HG02943 (cell line): ENCODE results near the gene IQSEC3.
"Not testable (repeated sequence)": the region's sequence is repeated elsewhere in the genome, so short reads cannot be mapped to it uniquely, and the experiment has no call there.

ENCODE experiments used
- ATAC-seq: cut with Tn5 transposase; IDR thresholded peaks from one replicate; pipeline ENCODE4 v1.9.1; 2021; ENCODE audit warnings: mild to moderate bottlenecking, low read depth, moderate library complexity; ENCODE audit not compliant: unreplicated experiment

The IQSEC3 gene

DNA sequence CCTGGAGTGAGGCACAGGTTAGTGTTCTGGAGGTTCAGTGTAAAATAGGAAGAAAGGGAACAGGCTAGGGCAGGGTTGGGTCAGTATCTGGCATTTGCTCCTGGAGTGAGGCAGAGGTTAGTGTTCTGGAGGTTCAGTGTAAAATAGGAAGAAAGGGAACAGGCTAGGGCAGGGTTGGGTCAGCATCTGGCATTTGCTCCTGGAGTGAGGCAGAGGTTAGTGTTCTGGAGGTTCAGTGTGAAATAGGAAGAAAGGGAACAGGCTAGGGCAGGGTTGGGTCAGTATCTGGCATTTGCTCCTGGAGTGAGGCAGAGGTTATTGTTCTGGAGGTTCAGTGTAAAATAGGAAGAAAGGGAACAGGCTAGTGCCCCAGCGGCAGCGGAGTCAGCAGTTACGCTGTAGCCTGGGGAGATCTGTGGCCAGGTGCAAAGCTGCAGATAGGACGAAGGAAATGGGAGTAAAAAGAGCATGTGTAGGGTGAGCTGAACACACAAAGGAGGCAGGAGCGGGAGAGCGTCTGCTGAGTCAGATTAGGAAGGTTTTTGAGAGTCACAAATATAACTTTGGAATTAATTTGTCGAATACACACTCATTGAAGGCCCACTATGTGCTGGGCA is 67.2 kb downstream of the IQSEC3 start:
- ATAC-seq: not testable (repeated sequence)

GRCh38 chr12:135138-135537 is 68.6 kb downstream of the IQSEC3 start:
- no peak for ATAC-seq

GRCh38 chr12:138171-138897 is 71.8 kb downstream of the IQSEC3 start:
- ATAC-seq: no peak

GRCh38 chr12:138898-139534 is 72.4 kb downstream of the IQSEC3 start:
- no peak for ATAC-seq

DNA sequence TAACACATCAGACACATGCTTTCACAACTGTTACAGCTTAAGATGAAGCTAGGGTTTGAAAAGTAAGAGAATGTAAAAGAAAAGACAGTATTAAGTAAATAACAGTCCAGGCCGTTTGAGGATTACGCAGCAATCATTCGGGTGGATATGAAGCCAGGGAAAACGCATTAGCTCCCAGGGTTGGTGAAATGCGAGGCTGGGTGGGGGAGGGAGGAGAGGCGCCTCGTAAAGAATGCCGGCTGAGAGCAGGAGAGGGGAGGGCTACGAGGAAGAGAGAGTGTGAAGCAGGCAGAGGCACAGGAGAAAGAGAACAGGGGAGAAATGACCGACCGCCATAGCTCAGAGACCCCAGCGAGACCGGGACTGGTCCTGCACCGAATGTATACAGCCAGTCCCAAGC is 73.0 kb downstream of the IQSEC3 start:
- no peak for ATAC-seq

DNA sequence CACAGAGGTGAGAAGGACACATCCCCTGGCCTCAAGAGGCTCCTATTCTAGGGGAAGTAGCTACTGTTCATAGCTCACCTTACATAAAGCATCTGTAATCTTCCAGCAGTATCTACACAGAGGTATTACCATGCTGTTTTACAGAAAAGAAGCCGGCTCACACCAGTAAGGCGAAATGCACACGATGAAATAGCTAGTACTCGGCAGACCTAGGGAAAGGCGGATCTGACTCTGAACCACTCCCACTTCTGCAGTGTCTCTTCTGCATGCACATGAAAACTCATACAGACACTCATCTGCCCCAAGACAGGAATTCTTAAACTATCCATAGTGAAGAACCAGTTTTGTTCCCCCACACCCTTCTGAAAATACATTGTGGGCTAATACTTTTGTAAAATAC is 73.6 kb downstream of the IQSEC3 start:
- no peak for ATAC-seq

DNA sequence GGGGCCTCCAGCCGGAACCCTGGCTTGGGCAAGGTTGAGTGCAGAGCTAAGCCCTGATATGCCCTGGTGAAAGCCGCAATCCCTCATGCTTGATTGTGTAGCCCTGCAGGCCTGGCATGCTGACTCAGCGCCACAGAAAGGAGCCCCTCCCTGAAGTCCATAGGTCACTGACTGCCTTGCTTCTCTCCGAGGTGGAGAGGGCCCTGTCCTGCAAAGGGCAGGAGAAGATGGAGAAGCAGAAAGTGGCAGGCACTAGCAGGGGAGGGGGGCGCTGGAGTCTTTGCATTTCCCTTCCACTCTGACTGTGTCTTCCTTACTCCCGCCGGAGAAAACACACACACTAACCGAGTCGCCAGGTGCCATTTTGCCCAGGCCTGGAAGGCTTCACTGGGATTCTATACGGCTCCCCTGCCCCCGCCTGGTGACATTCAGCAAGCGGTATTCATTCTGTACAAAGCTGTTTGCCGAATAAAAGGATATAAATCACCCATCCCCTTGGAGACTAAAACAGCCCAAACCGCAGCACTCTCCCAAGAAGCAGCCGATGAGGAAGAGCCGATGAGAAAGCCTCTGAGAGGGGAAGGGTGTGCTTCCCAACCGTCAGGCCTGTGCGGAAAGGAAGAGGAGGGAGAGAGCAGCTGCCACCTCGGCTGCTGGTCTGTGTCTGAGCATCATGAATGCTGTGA is 77.5 kb downstream of the IQSEC3 start:
- no peak for ATAC-seq

DNA sequence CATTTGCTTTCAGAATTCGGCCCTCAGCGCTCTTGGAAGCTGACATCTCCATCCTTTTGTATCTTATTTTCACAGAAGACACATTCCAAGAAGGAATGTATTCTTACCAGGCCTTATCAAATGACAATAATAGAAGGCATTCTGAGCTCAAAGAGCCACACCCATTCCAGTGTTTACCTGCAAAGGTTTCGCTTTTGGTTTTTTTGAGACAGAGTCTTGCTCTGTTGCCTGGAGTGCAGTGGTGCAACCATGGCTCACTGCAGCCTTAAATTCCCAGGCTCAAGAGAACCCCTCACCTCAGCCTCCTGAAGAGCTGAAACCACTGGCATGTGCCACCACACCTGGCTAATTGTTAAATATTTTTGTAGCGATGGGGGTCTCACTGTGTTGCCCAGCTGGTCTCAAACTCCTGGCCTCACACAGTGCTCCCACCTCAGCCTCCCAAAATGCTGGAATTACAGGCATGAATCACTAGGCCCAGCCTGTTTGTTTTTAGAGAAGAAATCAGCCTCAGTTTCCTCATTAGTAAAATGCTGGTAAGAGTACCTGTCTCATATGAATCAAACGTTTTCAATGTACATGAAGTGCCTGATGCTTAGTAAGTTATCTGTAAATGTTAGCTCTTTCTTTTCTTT is 78.2 kb downstream of the IQSEC3 start:
- ATAC-seq: no peak

GRCh38 chr12:145369-145960 is 78.9 kb downstream of the IQSEC3 start:
- no peak for ATAC-seq

GRCh38 chr12:147242-147641 is 80.7 kb downstream of the IQSEC3 start:
- ATAC-seq: no peak

DNA sequence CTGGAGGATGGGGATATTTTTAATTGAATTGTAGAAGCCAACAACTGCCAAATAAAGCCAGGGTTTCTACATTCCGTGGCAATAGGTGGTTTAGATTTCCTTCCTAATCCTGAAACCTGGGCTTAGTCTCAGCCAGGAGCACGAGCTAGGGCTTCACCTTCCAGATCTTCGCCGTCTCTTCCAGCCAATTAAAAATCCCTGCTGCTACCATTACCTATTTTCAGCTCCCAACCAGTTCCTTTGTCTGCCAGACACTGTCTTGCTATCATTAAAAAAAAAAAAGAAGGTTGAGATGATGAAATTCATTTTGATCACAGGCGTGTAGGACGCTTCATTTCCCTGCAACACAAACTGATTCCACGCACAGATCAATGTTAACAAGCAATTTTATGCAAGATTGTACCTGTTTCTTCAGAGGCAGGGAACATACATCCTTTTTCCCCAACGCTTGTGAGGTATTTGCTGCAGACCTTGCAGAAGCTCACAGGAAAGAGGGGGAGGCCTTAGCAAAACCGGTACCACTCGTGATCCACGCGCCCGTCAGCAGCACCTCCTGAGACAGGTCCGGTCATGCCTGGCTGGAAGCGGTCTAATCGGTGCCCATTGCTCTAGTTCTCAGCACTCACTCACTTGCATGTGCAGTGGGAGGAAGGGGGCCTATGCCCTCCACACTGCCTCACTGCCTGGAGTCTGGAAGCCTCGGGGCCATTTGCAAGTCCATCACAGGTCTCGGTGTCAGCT is 82.3 kb downstream of the IQSEC3 start:
- no peak for ATAC-seq

DNA sequence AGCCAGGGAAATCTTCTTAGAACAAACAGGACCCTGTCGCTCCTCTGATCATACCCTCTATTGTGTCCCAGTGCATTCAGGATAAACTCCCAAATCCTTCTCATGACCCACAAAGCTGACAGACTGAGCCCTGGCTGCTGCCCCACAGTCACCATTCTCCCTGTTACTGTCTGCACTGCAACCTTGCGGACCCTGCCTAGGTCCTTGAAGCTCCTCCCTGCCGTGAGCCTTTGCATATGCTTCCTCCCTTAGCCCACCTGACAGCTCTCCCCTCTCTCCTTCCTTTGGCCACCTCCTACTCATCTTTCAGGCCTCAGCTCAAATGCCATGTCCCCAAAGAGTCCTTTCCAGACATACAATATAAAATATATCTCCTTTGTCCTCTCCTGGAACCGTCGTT is 85.0 kb downstream of the IQSEC3 start:
- no peak for ATAC-seq

GRCh38 chr12:152440-152839 is 85.9 kb downstream of the IQSEC3 start:
- no peak for ATAC-seq

DNA sequence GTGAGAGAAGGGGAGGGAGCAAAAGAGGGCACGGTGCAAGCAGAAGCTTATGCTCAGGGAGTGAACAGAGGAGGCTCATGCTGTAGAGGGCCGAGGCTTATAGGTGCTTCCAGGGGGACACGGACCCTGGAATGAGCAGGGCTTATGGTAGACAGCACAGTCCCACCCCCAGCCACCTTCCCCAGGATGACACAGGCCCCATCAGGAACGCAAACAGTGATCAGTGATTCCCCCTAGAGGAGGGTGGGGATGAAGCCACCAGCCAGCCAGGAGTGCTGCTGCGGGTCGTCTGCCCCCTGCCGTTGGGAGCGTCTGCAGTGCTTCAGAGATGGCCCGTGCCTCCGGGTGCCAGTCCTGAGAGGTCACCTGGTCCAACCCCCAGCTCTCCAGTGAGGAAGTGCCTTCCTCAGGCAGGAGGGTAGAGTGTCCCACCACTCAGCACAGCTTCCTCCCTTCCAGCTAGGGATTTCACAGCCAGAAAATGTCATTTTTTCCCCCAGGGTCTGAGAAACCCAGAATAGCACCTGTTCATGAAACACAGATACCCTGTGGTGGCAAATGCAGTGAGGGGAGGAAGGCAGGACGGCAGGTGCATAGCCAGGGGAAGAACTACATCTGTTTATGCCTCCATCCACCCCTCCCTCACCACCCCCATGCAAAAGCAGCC is 86.6 kb downstream of the IQSEC3 start:
- no peak for ATAC-seq

- ATAC-seq: no peak
Observed at GRCh38 chr12:154058-154457, 87.5 kb downstream of the IQSEC3 start.

DNA sequence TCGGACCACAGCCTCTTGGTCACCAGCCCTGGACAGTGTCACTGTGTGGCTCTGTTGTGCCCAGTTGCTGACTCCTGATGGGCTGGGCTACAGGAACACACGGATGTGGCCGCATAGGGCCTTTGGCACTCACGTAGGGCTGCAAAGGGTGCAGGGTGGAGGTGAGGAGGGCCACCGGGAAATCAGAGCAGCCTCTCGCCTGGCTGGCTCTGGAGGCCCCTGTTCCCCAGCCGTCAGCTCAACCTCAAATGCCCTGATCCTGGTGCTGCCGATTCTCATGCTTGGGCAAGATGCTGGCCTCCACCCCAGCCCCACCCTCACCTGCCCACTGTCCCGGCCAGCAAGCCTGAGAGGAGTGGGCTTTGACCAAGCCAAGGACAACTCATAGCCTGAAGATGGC is 88.4 kb downstream of the IQSEC3 start:
- ATAC-seq: no peak

GRCh38 chr12:155646-156045 is 89.1 kb downstream of the IQSEC3 start:
- no peak for ATAC-seq

DNA sequence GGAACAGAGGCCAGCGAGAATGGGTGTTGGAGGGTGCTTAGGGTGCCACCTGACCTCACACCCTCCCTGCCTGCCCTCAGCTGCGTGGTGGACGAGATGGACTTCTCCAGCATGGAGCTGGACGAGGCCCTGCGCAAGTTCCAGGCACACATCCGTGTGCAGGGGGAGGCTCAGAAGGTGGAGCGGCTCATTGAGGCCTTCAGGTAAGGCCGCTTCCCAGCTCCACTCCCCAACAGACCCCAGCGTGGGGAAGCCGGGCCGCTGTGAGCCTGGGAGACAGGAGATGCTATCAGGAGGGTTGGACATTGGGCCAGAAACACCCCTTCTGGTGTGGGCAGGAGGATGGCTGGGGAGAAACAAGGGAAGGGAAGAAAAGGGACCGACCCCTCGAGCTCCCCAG is 90.4 kb downstream of the IQSEC3 start:
- no peak for ATAC-seq

DNA sequence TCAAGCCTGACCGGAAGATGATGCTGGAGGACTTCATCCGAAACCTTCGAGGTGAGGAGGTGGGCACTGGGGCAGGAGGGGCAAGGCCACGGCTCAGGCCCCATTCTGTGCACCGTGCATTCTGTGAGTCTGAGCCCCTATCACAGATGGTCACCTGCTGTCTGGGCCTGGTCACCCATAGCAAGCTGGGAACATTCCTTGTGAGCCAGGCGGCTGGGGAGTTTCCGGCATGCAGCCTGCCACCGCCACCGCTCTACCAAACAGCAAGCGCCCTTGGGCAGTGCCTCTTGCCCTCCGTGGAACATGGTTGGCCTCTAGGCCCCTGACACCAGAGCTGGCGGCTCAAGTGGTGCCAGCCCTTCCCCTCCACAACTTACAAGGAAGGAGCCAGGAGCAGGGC is 91.1 kb downstream of the IQSEC3 start:
- no peak for ATAC-seq
